IgD-negative memory B cell (primary cell): ENCODE data around the gene HACD4. TPM values are rescaled to one million over a fixed set of nuclear protein-coding genes. Genes with fewer than 3 reads are reported as not detected.

ENCODE experiments used
- H3K27ac Mint-ChIP-seq, 3 donors: one replicate each; pipeline ENCODE4 v1.8.0; 2020 to 2022; ENCODE audit warnings: mild to moderate bottlenecking in 3 of 3, mixed read lengths in 3 of 3, moderate library complexity in 1 of 3
- H3K27me3 Mint-ChIP-seq: one replicate; pipeline ENCODE4 v1.8.0; 2021; ENCODE audit warnings: mixed read lengths
- H3K36me3 Mint-ChIP-seq: one replicate; pipeline ENCODE4 v1.8.0; 2020; ENCODE audit warnings: mild to moderate bottlenecking, mixed read lengths
- H3K4me1 Mint-ChIP-seq, 3 donors: one replicate each; pipeline ENCODE4 v1.8.0; 2020 to 2022; ENCODE audit warnings: mixed read lengths in 3 of 3, mild to moderate bottlenecking in 1 of 3
- H3K4me3 Mint-ChIP-seq, 4 donors: one replicate each; pipeline ENCODE4 v1.8.0; 2020 to 2022; ENCODE audit warnings: mild to moderate bottlenecking in 4 of 4, mixed read lengths in 4 of 4, moderate library complexity in 3 of 4
- H3K9me3 Mint-ChIP-seq, 3 donors: one replicate each; pipeline ENCODE4 v1.8.0; 2020 to 2021; ENCODE audit warnings: mixed read lengths in 3 of 3, mild to moderate bottlenecking in 1 of 3
- polyA plus RNA-seq: library from polyadenylated mRNA; unstranded; fragments of 300-500 nt; fragmentation: Illumina TruSeq; gene quantifications from one replicate; pipeline ENCODE4 v1.2.3, GENCODE V29; 2021

HACD4 gene
- polyA plus RNA-seq, 1 donor from 2014 or later = 4.4 TPM

- H3K36me3 Mint-ChIP-seq = no peaks in the 10 kb centered on the region
- peaks cover 2 to 13% (median 4%) of the 10 kb centered on the region in 3 donors for H3K4me1 Mint-ChIP-seq
- no peaks in the 10 kb centered on the region for H3K27me3 Mint-ChIP-seq
- no peak overlapping the region for H3K27ac Mint-ChIP-seq
- H3K9me3 Mint-ChIP-seq = no peaks in the 10 kb centered on the region
- peak overlapping the region in 1 of 4 donors; percentile 90 for H3K4me3 Mint-ChIP-seq
Observed at GRCh38 chr9:21031808-21032183, 356 bp upstream of the HACD4 start.

- no peak overlapping the region for H3K4me3 Mint-ChIP-seq
- H3K36me3 Mint-ChIP-seq = peaks cover 8% of the 10 kb centered on the region
- H3K27ac Mint-ChIP-seq = no peak overlapping the region
- peaks cover 2 to 14% (median 4%) of the 10 kb centered on the region in 3 donors for H3K4me1 Mint-ChIP-seq
- H3K27me3 Mint-ChIP-seq = no peaks in the 10 kb centered on the region
- H3K9me3 Mint-ChIP-seq = no peaks in the 10 kb centered on the region
Observed at GRCh38 chr9:21030389-21031035, 928 bp downstream of the HACD4 start.

- Mint-ChIP-seq H3K4me3 (no peak overlapping the region), H3K27ac (no peak overlapping the region), H3K9me3 (no peaks in the 10 kb centered on the region), H3K36me3 (peaks cover 8% of the 10 kb centered on the region), H3K4me1 (peaks cover 2 to 14% (median 4%) of the 10 kb centered on the region in 3 donors), H3K27me3 (no peaks in the 10 kb centered on the region)
Observed at GRCh38 chr9:21029661-21030060, 1.8 kb downstream of the HACD4 start.

GRCh38 chr9:21028466-21028865, 3.0 kb downstream of the HACD4 start:
- Mint-ChIP-seq H3K9me3 (no peaks in the 10 kb centered on the region), H3K4me1 (peaks cover 2 to 20% (median 8%) of the 10 kb centered on the region in 3 donors), H3K36me3 (peaks cover 8% of the 10 kb centered on the region), H3K27ac (peak overlapping the region in 1 of 3 donors; percentile 47), H3K27me3 (no peaks in the 10 kb centered on the region), H3K4me3 (peak overlapping the region in 1 of 4 donors; percentile 2)

- Mint-ChIP-seq H3K9me3 (peaks cover 0 to under 1% (median 0%) of the 10 kb centered on the region in 3 donors), H3K36me3 (peaks cover 9% of the 10 kb centered on the region), H3K27ac (no peak overlapping the region), H3K4me1 (peaks cover under 1 to 13% (median 8%) of the 10 kb centered on the region in 3 donors), H3K27me3 (no peaks in the 10 kb centered on the region), H3K4me3 (no peak overlapping the region)
Observed at GRCh38 chr9:21027295-21027694, 4.1 kb downstream of the HACD4 start.

GRCh38 chr9:21023861-21024260, 7.6 kb downstream of the HACD4 start:
- H3K4me1 Mint-ChIP-seq = peaks cover 7 to 21% (median 21%) of the 10 kb centered on the region in 3 donors
- no peaks in the 10 kb centered on the region for H3K27me3 Mint-ChIP-seq
- H3K36me3 Mint-ChIP-seq = peaks cover 13% of the 10 kb centered on the region
- H3K27ac Mint-ChIP-seq = no peak overlapping the region
- peaks cover 0 to 2% (median 0%) of the 10 kb centered on the region in 3 donors for H3K9me3 Mint-ChIP-seq
- H3K4me3 Mint-ChIP-seq = no peak overlapping the region

GRCh38 chr9:21018177-21018576, 13.3 kb downstream of the HACD4 start:
- H3K4me3 Mint-ChIP-seq = no peak overlapping the region
- H3K36me3 Mint-ChIP-seq = peaks cover 13% of the 10 kb centered on the region
- no peak overlapping the region for H3K27ac Mint-ChIP-seq
- peaks cover 7 to 20% (median 16%) of the 10 kb centered on the region in 3 donors for H3K4me1 Mint-ChIP-seq
- H3K27me3 Mint-ChIP-seq = no peaks in the 10 kb centered on the region
- peaks cover 0 to 2% (median 0%) of the 10 kb centered on the region in 3 donors for H3K9me3 Mint-ChIP-seq

- H3K27me3 Mint-ChIP-seq = no peaks in the 10 kb centered on the region
- H3K36me3 Mint-ChIP-seq = peaks cover 12% of the 10 kb centered on the region
- H3K9me3 Mint-ChIP-seq = no peaks in the 10 kb centered on the region
- H3K4me3 Mint-ChIP-seq = no peak overlapping the region
- no peak overlapping the region for H3K27ac Mint-ChIP-seq
- peaks cover 7 to 20% (median 14%) of the 10 kb centered on the region in 3 donors for H3K4me1 Mint-ChIP-seq
Observed at GRCh38 chr9:21016701-21017491, 14.5 kb downstream of the HACD4 start.

GRCh38 chr9:21015995-21016394, 15.4 kb downstream of the HACD4 start:
- H3K4me3 Mint-ChIP-seq = no peak overlapping the region
- peaks cover 15% of the 10 kb centered on the region for H3K36me3 Mint-ChIP-seq
- H3K4me1 Mint-ChIP-seq = peaks cover 3 to 14% (median 10%) of the 10 kb centered on the region in 3 donors
- no peaks in the 10 kb centered on the region for H3K9me3 Mint-ChIP-seq
- peak overlapping the region in 1 of 3 donors; percentile 64 for H3K27ac Mint-ChIP-seq
- H3K27me3 Mint-ChIP-seq = no peaks in the 10 kb centered on the region

GRCh38 chr9:21015129-21015815, 16.2 kb downstream of the HACD4 start:
- Mint-ChIP-seq H3K4me3 (no peak overlapping the region), H3K9me3 (no peaks in the 10 kb centered on the region), H3K27me3 (no peaks in the 10 kb centered on the region), H3K27ac (no peak overlapping the region), H3K36me3 (peaks cover 15% of the 10 kb centered on the region), H3K4me1 (peaks cover 3 to 13% (median 10%) of the 10 kb centered on the region in 3 donors)

- Mint-ChIP-seq H3K27ac (peak overlapping the region in 1 of 3 donors; percentile 57), H3K27me3 (no peaks in the 10 kb centered on the region), H3K4me1 (peaks cover 9 to 11% (median 10%) of the 10 kb centered on the region in 3 donors), H3K36me3 (peaks cover 22% of the 10 kb centered on the region), H3K9me3 (peaks cover 4 to 15% (median 8%) of the 10 kb centered on the region in 3 donors), H3K4me3 (no peak overlapping the region)
Observed at GRCh38 chr9:21002040-21002439, 29.4 kb downstream of the HACD4 start.

- peak overlapping the region in 1 of 3 donors; percentile 57 for H3K27ac Mint-ChIP-seq
- H3K4me1 Mint-ChIP-seq = peaks cover 13 to 16% (median 14%) of the 10 kb centered on the region in 3 donors
- H3K9me3 Mint-ChIP-seq = peaks cover 4 to 15% (median 8%) of the 10 kb centered on the region in 3 donors
- no peaks in the 10 kb centered on the region for H3K27me3 Mint-ChIP-seq
- H3K36me3 Mint-ChIP-seq = peaks cover 18% of the 10 kb centered on the region
- peak overlapping the region in 1 of 4 donors; percentile 36 for H3K4me3 Mint-ChIP-seq
Observed at GRCh38 chr9:21001581-21001980, 29.9 kb downstream of the HACD4 start.

GRCh38 chr9:20997503-20998076, 33.9 kb downstream of the HACD4 start:
- Mint-ChIP-seq H3K9me3 (peaks cover 2 to 15% (median 8%) of the 10 kb centered on the region in 3 donors), H3K4me1 (peaks cover 26 to 41% (median 41%) of the 10 kb centered on the region in 3 donors), H3K36me3 (peaks cover 8% of the 10 kb centered on the region), H3K27me3 (peaks cover 3% of the 10 kb centered on the region), H3K27ac (peak overlapping the region in 1 of 3 donors; percentile 54), H3K4me3 (peak overlapping the region in 3 of 4 donors; percentile 36 to 76 (median 39))

- H3K4me1 Mint-ChIP-seq = peaks cover 26 to 44% (median 41%) of the 10 kb centered on the region in 3 donors
Observed at GRCh38 chr9:20996809-20997208, 34.6 kb downstream of the HACD4 start.

More at GRCh38 chr9:20996809-20997208, 34.6 kb downstream of the HACD4 start:
- H3K9me3 Mint-ChIP-seq = peaks cover 2 to 10% (median 8%) of the 10 kb centered on the region in 3 donors
- peaks cover 3% of the 10 kb centered on the region for H3K27me3 Mint-ChIP-seq
- no peak overlapping the region for H3K27ac Mint-ChIP-seq
- H3K36me3 Mint-ChIP-seq = peaks cover 14% of the 10 kb centered on the region
- H3K4me3 Mint-ChIP-seq = peak overlapping the region; percentile 0 to 76 (median 42)
